Stimulated activated CD4-positive, alpha-beta T cell treated with anti-CD3 and anti-CD28 coated beads, Interleukin-1b, Interleukin-23, amount 100 ng/mL, for 1 hour (primary cell): ENCODE results near the gene LIG3.
"Not testable (repeated sequence)": the region's sequence is repeated elsewhere in the genome, so short reads cannot be mapped to it uniquely, and the experiment has no call there.

Experiments
- DNase-seq, 2 donors: peaks; one replicate each; pipeline ENCODE4 v3.0.0-alpha.2; 2020; ENCODE audit warnings: low read depth in 2 of 2

The LIG3 gene

GRCh38 chr17:34999456-34999855, 19.1 kb downstream of the LIG3 start:
- no peak for DNase-seq

- not testable (repeated sequence) for DNase-seq
Observed at GRCh38 chr17:35000965-35001364, 20.7 kb downstream of the LIG3 start.

GRCh38 chr17:35001549-35001948, 21.2 kb downstream of the LIG3 start:
- no peak for DNase-seq

GRCh38 chr17:35002876-35003551, 22.7 kb downstream of the LIG3 start:
- no peak for DNase-seq

GRCh38 chr17:35003778-35004177, 23.5 kb downstream of the LIG3 start:
- no peak for DNase-seq

- DNase-seq = no peak
Observed at GRCh38 chr17:35006345-35006744, 26.0 kb downstream of the LIG3 start.

- DNase-seq = no peak
Observed at GRCh38 chr17:35006961-35007360, 26.6 kb downstream of the LIG3 start.

- DNase-seq = no peak
Observed at GRCh38 chr17:35010093-35010492, 29.8 kb downstream of the LIG3 start.

GRCh38 chr17:35011671-35012216, 31.4 kb downstream of the LIG3 start:
- DNase-seq = no peak

- DNase-seq = no peak
Observed at GRCh38 chr17:35016369-35016768, 36.1 kb downstream of the LIG3 start.

GRCh38 chr17:35017021-35017420, 36.7 kb downstream of the LIG3 start:
- DNase-seq = no peak

GRCh38 chr17:35018814-35019213, 38.5 kb downstream of the LIG3 start:
- no peak for DNase-seq

GRCh38 chr17:35019386-35020179, 39.3 kb downstream of the LIG3 start:
- no peak for DNase-seq

GRCh38 chr17:35021520-35022380, 41.4 kb downstream of the LIG3 start:
- no peak for DNase-seq

GRCh38 chr17:35022536-35023063, 42.3 kb downstream of the LIG3 start:
- DNase-seq = peak; percentile 29 to 44

- no peak for DNase-seq
Observed at GRCh38 chr17:35023538-35023937, 43.2 kb downstream of the LIG3 start.

- no peak for DNase-seq
Observed at GRCh38 chr17:35025541-35025940, 45.2 kb downstream of the LIG3 start.

GRCh38 chr17:35028097-35028496, 47.8 kb downstream of the LIG3 start:
- DNase-seq = not testable (repeated sequence)

- DNase-seq = no peak
Observed at GRCh38 chr17:35028531-35029262, 48.4 kb downstream of the LIG3 start.

- no peak for DNase-seq
Observed at GRCh38 chr17:35030780-35031179, 50.5 kb downstream of the LIG3 start.

- DNase-seq = no peak
Observed at GRCh38 chr17:35038453-35038852, 58.1 kb downstream of the LIG3 start.
